ENCODE data around the gene NBAS.

DNA sequence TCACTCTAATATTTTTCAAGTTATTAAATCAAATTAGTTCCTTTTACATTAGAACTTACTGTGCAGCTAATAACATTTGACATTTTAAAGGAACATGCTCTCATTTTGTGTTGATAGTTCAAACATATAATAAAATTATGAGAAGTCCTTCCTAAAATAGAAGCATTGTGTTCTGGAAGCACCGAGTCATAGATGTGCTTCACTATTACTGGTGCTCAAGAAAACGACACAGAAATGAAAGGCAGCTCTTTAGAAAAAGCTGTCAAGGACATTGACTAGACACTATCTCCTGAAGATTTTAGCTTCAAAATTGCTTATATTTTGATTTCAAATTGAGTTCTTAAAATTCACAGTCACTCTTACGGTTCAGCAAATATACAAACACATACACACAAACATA lies 338.3 kb downstream of the NBAS start:
- no peak for TF ChIP-seq POLR2A (IDR thresholded peaks at IDR 0.05)
- TF ChIP-seq, protein P1, sequence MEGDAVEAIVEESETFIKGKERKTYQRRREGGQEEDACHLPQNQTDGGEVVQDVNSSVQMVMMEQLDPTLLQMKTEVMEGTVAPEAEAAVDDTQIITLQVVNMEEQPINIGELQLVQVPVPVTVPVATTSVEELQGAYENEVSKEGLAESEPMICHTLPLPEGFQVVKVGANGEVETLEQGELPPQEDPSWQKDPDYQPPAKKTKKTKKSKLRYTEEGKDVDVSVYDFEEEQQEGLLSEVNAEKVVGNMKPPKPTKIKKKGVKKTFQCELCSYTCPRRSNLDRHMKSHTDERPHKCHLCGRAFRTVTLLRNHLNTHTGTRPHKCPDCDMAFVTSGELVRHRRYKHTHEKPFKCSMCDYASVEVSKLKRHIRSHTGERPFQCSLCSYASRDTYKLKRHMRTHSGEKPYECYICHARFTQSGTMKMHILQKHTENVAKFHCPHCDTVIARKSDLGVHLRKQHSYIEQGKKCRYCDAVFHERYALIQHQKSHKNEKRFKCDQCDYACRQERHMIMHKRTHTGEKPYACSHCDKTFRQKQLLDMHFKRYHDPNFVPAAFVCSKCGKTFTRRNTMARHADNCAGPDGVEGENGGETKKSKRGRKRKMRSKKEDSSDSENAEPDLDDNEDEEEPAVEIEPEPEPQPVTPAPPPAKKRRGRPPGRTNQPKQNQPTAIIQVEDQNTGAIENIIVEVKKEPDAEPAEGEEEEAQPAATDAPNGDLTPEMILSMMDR (IDR thresholded peaks at IDR 0.05) = no peak

All from esophagus squamous epithelium (tissue), 4 donors.